Fibroblast of lung (primary cell): ENCODE results near the gene INTS11. TPM values are rescaled to one million over a fixed set of nuclear protein-coding genes. Genes with fewer than 3 reads are reported as not detected.
A peak's percentile ranks its signal among the peaks of the same experiment; 100 is the strongest.

Source experiments
- DNase-seq, 2 donors: peaks; one replicate each; pipeline versions ENCODE4 v3.0.0 to v3.0.0-alpha.2; 2010; ENCODE audit warnings: low read depth in 2 of 2
- H2AFZ ChIP-seq: 2 replicates; pipeline ENCODE4 v1.5.1; 2012; ENCODE audit warnings: low read length, control low read depth, inconsistent platforms
- H3K27ac ChIP-seq: 2 replicates; pipeline ENCODE4 v1.5.1; 2011; ENCODE audit warnings: low read length, control low read depth; ENCODE audit not compliant: insufficient read depth
- H3K27me3 ChIP-seq: 2 replicates; pipeline ENCODE4 v1.5.1; 2011; ENCODE audit warnings: mild to moderate bottlenecking, low read length; ENCODE audit not compliant: control insufficient read depth, insufficient read depth
- H3K36me3 ChIP-seq: 2 replicates; pipeline ENCODE4 v1.5.1; 2011; ENCODE audit warnings: low read length; ENCODE audit not compliant: control insufficient read depth, insufficient read depth
- H3K4me1 ChIP-seq: 2 replicates; pipeline ENCODE4 v1.5.1; 2011; ENCODE audit warnings: low read length; ENCODE audit not compliant: control insufficient read depth, insufficient read depth; ENCODE audit errors: extremely low read depth
- H3K4me2 ChIP-seq: 2 replicates; pipeline ENCODE4 v1.5.1; 2011; ENCODE audit warnings: low read length, control low read depth; ENCODE audit not compliant: insufficient read depth; ENCODE audit errors: extremely low read depth
- H3K4me3 ChIP-seq, 4 experiments: fragments of 200-600 bp in 1 of 4; sonication (generic) in 1 of 4; replicated peaks in 1 of 4; 2 replicates each; pipeline ENCODE4 v1.5.1; 2011 to 2016; ENCODE audit warnings: low read length in 4 of 4, low read depth in 3 of 4, mild to moderate bottlenecking in 3 of 4, control low read depth in 2 of 4, inconsistent platforms in 1 of 4, mixed read lengths in 1 of 4; ENCODE audit not compliant: insufficient read depth in 1 of 4; ENCODE audit errors: control extremely low read depth in 1 of 4
- H3K79me2 ChIP-seq: 2 replicates; pipeline ENCODE4 v1.5.1; 2012; ENCODE audit warnings: mild to moderate bottlenecking, low read length, inconsistent platforms; ENCODE audit not compliant: control insufficient read depth, insufficient read depth
- H3K9ac ChIP-seq: 2 replicates; pipeline ENCODE4 v1.5.1; 2011; ENCODE audit warnings: mild to moderate bottlenecking, low read length, control low read depth; ENCODE audit not compliant: insufficient read depth
- H3K9me3 ChIP-seq: 2 replicates; pipeline ENCODE4 v1.5.1; 2012; ENCODE audit warnings: low read depth, low read length; ENCODE audit not compliant: control insufficient read depth, insufficient read depth
- H4K20me1 ChIP-seq: 2 replicates; pipeline ENCODE4 v1.5.1; 2011; ENCODE audit warnings: low read length; ENCODE audit not compliant: control insufficient read depth, insufficient read depth; ENCODE audit errors: extremely low read depth
- CTCF ChIP-seq, 2 donors: IDR thresholded peaks in 1 of 2; conservative IDR thresholded peaks in 1 of 2; 1 replicate in 1 of 2; 2 replicates in 1 of 2; pipeline ENCODE4 v1.5.1; 2011 to 2012; ENCODE audit warnings: low read length in 2 of 2, control low read depth in 1 of 2, inconsistent platforms in 1 of 2, low read depth in 1 of 2, mild to moderate bottlenecking in 1 of 2
- EZH2 ChIP-seq: IDR thresholded peaks from 2 replicates; pipeline ENCODE4 v1.5.1; 2012; ENCODE audit warnings: low read length, control low read depth, mild to moderate bottlenecking; ENCODE audit errors: missing control alignments
- polyA plus RNA-seq, 2 donors: library from polyadenylated mRNA; depleted of rRNA in 1 of 2; stranded (reverse) in 1 of 2; unstranded in 1 of 2; fragments of >200 nt; gene quantifications; 2 replicates each; pipeline ENCODE4 v1.2.1, GENCODE V29; 2011 to 2012; ENCODE audit warnings: missing spikeins in 1 of 2
- total RNA-seq: library from RNA; depleted of rRNA; stranded (reverse); fragments of >200 nt; gene quantifications from 2 replicates; pipeline ENCODE4 v1.2.1, GENCODE V29; 2014

The INTS11 gene
- total and polyA plus RNA-seq, 2 donors (not counting 1 experiment from before 2014, with no cell fraction given), result 44.1 to 69.2 TPM

GRCh38 chr1:1322952-1323351 lies 1.5 kb downstream of the INTS11 start:
- H2AFZ ChIP-seq, result no peak overlapping the region
- H3K4me2 ChIP-seq, result peak overlapping the region; percentile 59
- no peak for TF ChIP-seq CTCF (conservative IDR thresholded peaks at IDR 0.05 in 1 of 2, IDR thresholded peaks at IDR 0.05 in 1 of 2; ENCODE audit: low read depth in 1 of 2, low read length in 2 of 2)
- no peaks in the 10 kb centered on the region for H3K27me3 ChIP-seq
- peak overlapping the region in 1 of 4 experiments; percentile 32 for H3K4me3 ChIP-seq
- H3K9ac ChIP-seq, result no peak overlapping the region
- peaks cover 26% of the 10 kb centered on the region for H3K4me1 ChIP-seq
- H4K20me1 ChIP-seq, result no peaks in the 10 kb centered on the region
- no peak for DNase-seq
- peaks cover 17% of the 10 kb centered on the region for H3K36me3 ChIP-seq
- H3K79me2 ChIP-seq, result peaks cover 64% of the 10 kb centered on the region
- H3K9me3 ChIP-seq, result no peaks in the 10 kb centered on the region
- H3K27ac ChIP-seq, result no peak overlapping the region

GRCh38 chr1:1322418-1322817 lies 2.0 kb downstream of the INTS11 start:
- DNase-seq, result no peak
- Histone ChIP-seq H3K27ac (no peak overlapping the region), H2AFZ (no peak overlapping the region), H3K79me2 (peaks cover 67% of the 10 kb centered on the region), H3K4me3 (no peak overlapping the region), H3K9ac (no peak overlapping the region), H3K36me3 (peaks cover 15% of the 10 kb centered on the region), H3K4me2 (no peak overlapping the region), H4K20me1 (no peaks in the 10 kb centered on the region), H3K9me3 (no peaks in the 10 kb centered on the region), H3K4me1 (peaks cover 29% of the 10 kb centered on the region), H3K27me3 (no peaks in the 10 kb centered on the region)
- no peak for TF ChIP-seq CTCF (conservative IDR thresholded peaks at IDR 0.05 in 1 of 2, IDR thresholded peaks at IDR 0.05 in 1 of 2; ENCODE audit: low read depth in 1 of 2, low read length in 2 of 2)

GRCh38 chr1:1321477-1321876 lies 3.0 kb downstream of the INTS11 start:
- H3K4me3 ChIP-seq, result no peak overlapping the region
- TF ChIP-seq EZH2 (no peak), CTCF (conservative IDR thresholded peaks at IDR 0.05 in 1 of 2, IDR thresholded peaks at IDR 0.05 in 1 of 2; ENCODE audit: low read depth in 1 of 2, low read length in 2 of 2) (no peak)
- no peak overlapping the region for H2AFZ ChIP-seq
- peaks cover 13% of the 10 kb centered on the region for H3K36me3 ChIP-seq
- no peak overlapping the region for H3K9ac ChIP-seq
- no peaks in the 10 kb centered on the region for H3K27me3 ChIP-seq
- no peaks in the 10 kb centered on the region for H3K9me3 ChIP-seq
- peaks cover 72% of the 10 kb centered on the region for H3K79me2 ChIP-seq
- no peak overlapping the region for H3K4me2 ChIP-seq
- no peak for DNase-seq
- peaks cover 29% of the 10 kb centered on the region for H3K4me1 ChIP-seq
- H4K20me1 ChIP-seq, result no peaks in the 10 kb centered on the region
- no peak overlapping the region for H3K27ac ChIP-seq
